GM13976 (cell line): ENCODE data around the gene MLIP.

ENCODE experiments used
- DNase-seq: peaks from one replicate; pipeline ENCODE4 v3.0.0; 2012; ENCODE audit warnings: low spot score
- CTCF ChIP-seq: IDR thresholded peaks from 2 replicates; pipeline ENCODE4 v1.5.1; 2012; ENCODE audit warnings: borderline replicate concordance, mild to moderate bottlenecking; ENCODE audit not compliant: insufficient read depth; ENCODE audit errors: extremely low read depth, missing control alignments, control extremely low read depth
- in situ Hi-C: fragments of 300-500 bp; cut with MboI; formaldehyde crosslinking; loops from one replicate; pipeline ENCODE4 v1.12.0; 2022; ENCODE audit warnings: low sequenced_read_pairs, mixed read lengths, inconsistent platforms; ENCODE audit not compliant: unreplicated experiment

The MLIP gene

GRCh38 chr6:54266400-54266923 is 155.2 kb downstream of the MLIP start:
- in situ Hi-C loops: no loop called here
- TF ChIP-seq CTCF: no peak
- no peak for DNase-seq

- no peak for DNase-seq
- in situ Hi-C loops: no loop called here
- TF ChIP-seq CTCF: no peak
Observed at GRCh38 chr6:54267798-54268197, 156.6 kb downstream of the MLIP start.

GRCh38 chr6:54273214-54273820 is 162.1 kb downstream of the MLIP start:
- in situ Hi-C loops: no loop called here
- DNase-seq: no peak
- TF ChIP-seq CTCF: no peak

- DNase-seq: no peak
- no peak for TF ChIP-seq CTCF
- in situ Hi-C loops: no loop called here
Observed at GRCh38 chr6:54274383-54274782, 163.1 kb downstream of the MLIP start.

- TF ChIP-seq CTCF: no peak
- in situ Hi-C loops: no loop called here
- DNase-seq: no peak
Observed at GRCh38 chr6:54282186-54282585, 170.9 kb downstream of the MLIP start.

- in situ Hi-C loops: no loop called here
- TF ChIP-seq CTCF: no peak
- no peak for DNase-seq
Observed at GRCh38 chr6:54284161-54284860, 173.1 kb downstream of the MLIP start.
